ENCODE data around the gene PCYOX1L. TPM values are rescaled to one million over a fixed set of nuclear protein-coding genes. Genes with fewer than 3 reads are reported as not detected.

The PCYOX1L gene
- total RNA-seq, 4 donors from 2014 or later, result 0.75 to 5.4 (median 2.8) TPM

- Histone ChIP-seq H3K36me3 (peaks cover 0 to 4% (median 0%) of the 10 kb centered on the region in 4 donors), H3K27me3 (no peaks in the 10 kb centered on the region)
These were observed 59.3 kb downstream of the PCYOX1L start for GRCh38 chr5:149416987-149417710.

GRCh38 chr5:149417711-149418368 is 60.0 kb downstream of the PCYOX1L start:
- TF ChIP-seq POLR2A (IDR thresholded peaks at IDR 0.05), result no peak
- no peak for DNase-seq
- no peaks in the 10 kb centered on the region for H3K27me3 ChIP-seq
- WGBS, 2 donors (ENCODE audit: low coverage in 1 of 2), result 53 to 60% methylated on average over 2 to 9 of the region's 9 CpGs
- H3K9me3 ChIP-seq, result no peaks in the 10 kb centered on the region
- peaks cover 0 to 2% (median 0%) of the 10 kb centered on the region in 4 donors for H3K36me3 ChIP-seq
- H3K4me3 ChIP-seq, result peak overlapping the region in 1 of 4 donors; percentile 53
- in situ Hi-C loops (cut with MboI; ENCODE audit: low pct_ligation_motif_present in 1 of 4, low pct_unique_long_range_greater_than_20kb in 1 of 4, low sequenced_read_pairs in 3 of 4) (no loop called here), intact Hi-C loops (cut with DNase I; ENCODE audit: low total_unique reads) (no loop called here)
- peaks cover 13 to 78% (median 24%) of the 10 kb centered on the region in 4 donors for H3K4me1 ChIP-seq
- peak overlapping the region; percentile 82 to 97 (median 93) for H3K27ac ChIP-seq

More at GRCh38 chr5:149416987-149417710, 59.3 kb downstream of the PCYOX1L start:
- Histone ChIP-seq H3K27ac (peak overlapping the region; percentile 82 to 97 (median 93)), H3K4me3 (peak overlapping the region in 1 of 4 donors; percentile 53), H3K9me3 (no peaks in the 10 kb centered on the region), H3K4me1 (peaks cover 8 to 80% (median 24%) of the 10 kb centered on the region in 4 donors)
- no peak for TF ChIP-seq POLR2A (IDR thresholded peaks at IDR 0.05)
- TF ChIP-seq EP300 (IDR thresholded peaks at IDR 0.05; ENCODE audit: low read depth), result no peak
- peak in 2 of 3 donors; percentile 8 to 11 for TF ChIP-seq POLR2AphosphoS5 (IDR thresholded peaks at IDR 0.05)
- peak in 1 of 5 experiments; percentile 33 for TF ChIP-seq CTCF (IDR thresholded peaks at IDR 0.05)
- no peak for DNase-seq
- 42 to 51% methylated on average over 5 to 8 of the region's 8 CpGs for WGBS, 2 donors (ENCODE audit: low coverage in 1 of 2)
- intact Hi-C loops (cut with DNase I; ENCODE audit: low total_unique reads), result no loop called here
- in situ Hi-C loops (cut with MboI; ENCODE audit: low pct_ligation_motif_present in 1 of 4, low pct_unique_long_range_greater_than_20kb in 1 of 4, low sequenced_read_pairs in 3 of 4), result no loop called here

- intact Hi-C loops (cut with DNase I; ENCODE audit: low total_unique reads) (no loop called here), in situ Hi-C loops (cut with MboI; ENCODE audit: low pct_ligation_motif_present in 1 of 4, low pct_unique_long_range_greater_than_20kb in 1 of 4, low sequenced_read_pairs in 3 of 4) (no loop called here)
- Histone ChIP-seq H3K9me3 (no peaks in the 10 kb centered on the region), H3K27me3 (no peaks in the 10 kb centered on the region), H3K36me3 (no peaks in the 10 kb centered on the region), H3K27ac (peak overlapping the region; percentile 82 to 97 (median 93)), H3K4me1 (peaks cover 19 to 86% (median 24%) of the 10 kb centered on the region in 4 donors), H3K4me3 (no peak overlapping the region)
- WGBS, 2 donors (ENCODE audit: low coverage in 1 of 2), result 36 to 53% methylated on average over 4 to 6 of the region's 6 CpGs
- no peak for TF ChIP-seq POLR2A (IDR thresholded peaks at IDR 0.05)
- no peak for TF ChIP-seq POLR2AphosphoS5 (IDR thresholded peaks at IDR 0.05)
- no peak for TF ChIP-seq CTCF (IDR thresholded peaks at IDR 0.05)
- no peak for TF ChIP-seq EP300 (IDR thresholded peaks at IDR 0.05; ENCODE audit: low read depth)
- DNase-seq, result no peak
These were observed 61.2 kb downstream of the PCYOX1L start for GRCh38 chr5:149418910-149419531.

Other genes with a start within 250 kb of the PCYOX1L start
- 1 to 10 TPM; 4.2 to 6.5 (median 4.7) TPM for gene ABLIM3, start 216.6 kb upstream of the PCYOX1L start, total RNA-seq
- gene AFAP1L1, start 86.2 kb upstream of the PCYOX1L start, total RNA-seq, result 1 to 10 TPM; 2.2 to 4.1 (median 3.0) TPM
- gene GRPEL2, start 12.5 kb upstream of the PCYOX1L start, total RNA-seq, result 10 to 100 TPM in 1 of 4 donors, 1 to 10 TPM in 3; 2.2 to 10.6 (median 6.4) TPM
- not detected for gene IL17B, start 21.2 kb downstream of the PCYOX1L start, total RNA-seq
- gene CSNK1A1, start 193.4 kb downstream of the PCYOX1L start, total RNA-seq, result 100 to 1,000 TPM; 159 to 260 (median 184) TPM
- 10 to 100 TPM; 14.2 to 27.5 (median 21.7) TPM for gene ARHGEF37, start 223.5 kb downstream of the PCYOX1L start, total RNA-seq

Data from transverse colon (tissue), 4 donors.